CD4-positive, alpha-beta T cell (primary cell): ENCODE measurements around the gene THBS2. TPM values are rescaled to one million over a fixed set of nuclear protein-coding genes. Genes with fewer than 3 reads are reported as not detected.
"Not testable (repeated sequence)": the region's sequence is repeated elsewhere in the genome, so short reads cannot be mapped to it uniquely, and the experiment has no call there.

Experiments used
- ATAC-seq: fragments of 200-7000 bp; cut with Tn5 transposase; one replicate; pipeline ENCODE4 v1.10.0; 2022; ENCODE audit warnings: mild to moderate bottlenecking; ENCODE audit not compliant: poor library complexity
- CTCF ChIA-PET: fragments of 350-600 bp; sonication (Branson Sonifier 250); formaldehyde crosslinking; loops from one replicate; lab custom pipeline; 2021; ENCODE audit warnings: antibody characterized with exemption, inconsistent platforms; lab: Charles Lee
- POLR2A ChIA-PET: fragments of 350-600 bp; sonication (Branson Sonifier 250); formaldehyde crosslinking; loops from one replicate; lab custom pipeline; 2021; ENCODE audit warnings: antibody characterized with exemption, inconsistent platforms; lab: Charles Lee
- DNase-seq, 14 experiments: peaks; one replicate each; pipeline ENCODE4 v3.0.0-alpha.2; 2013 to 2020; ENCODE audit warnings: mixed read lengths in 2 of 14
- H3K27ac ChIP-seq, 2 donors: one replicate each; pipeline versions ENCODE4 v1.5.1 to v1.7.0; 2013; ENCODE audit warnings: low read length in 2 of 2, low read depth in 1 of 2, mild to moderate bottlenecking in 1 of 2
- H3K27me3 ChIP-seq, 2 experiments: 1 replicate in 1 of 2; 2 replicates in 1 of 2; pipeline versions ENCODE4 v1.6.1 to v1.7.0; 2013; ENCODE audit warnings: low read length in 2 of 2, control low read depth in 1 of 2, mild to moderate bottlenecking in 1 of 2, moderate library complexity in 1 of 2; ENCODE audit not compliant: insufficient read depth in 2 of 2, control insufficient read depth in 1 of 2
- H3K36me3 ChIP-seq: one replicate; pipeline ENCODE4 v1.6.1; 2013; ENCODE audit warnings: low read length, control low read depth; ENCODE audit not compliant: insufficient read depth
- H3K4me1 ChIP-seq: one replicate; pipeline ENCODE4 v1.6.1; 2013; ENCODE audit warnings: low read length, control low read depth; ENCODE audit not compliant: insufficient read depth
- H3K4me3 ChIP-seq: one replicate; pipeline ENCODE4 v1.5.1; 2013; ENCODE audit warnings: mild to moderate bottlenecking, low read length, moderate library complexity
- H3K9me3 ChIP-seq, 2 experiments: 1 replicate in 1 of 2; 2 replicates in 1 of 2; pipeline versions ENCODE4 v1.6.1 to v1.7.0; 2013; ENCODE audit warnings: low read length in 2 of 2, mild to moderate bottlenecking in 2 of 2, control low read depth in 1 of 2, moderate library complexity in 1 of 2; ENCODE audit not compliant: control insufficient read depth in 1 of 2, insufficient read depth in 1 of 2
- H3K27ac Mint-ChIP-seq: one replicate; pipeline ENCODE4 v1.8.0; 2020; ENCODE audit warnings: mixed read lengths
- H3K27me3 Mint-ChIP-seq: one replicate; pipeline ENCODE4 v1.8.0; 2021; ENCODE audit warnings: mixed read lengths
- H3K36me3 Mint-ChIP-seq: one replicate; pipeline ENCODE4 v1.8.0; 2021; ENCODE audit warnings: low read depth, mixed read lengths
- H3K4me1 Mint-ChIP-seq: one replicate; pipeline ENCODE4 v1.8.0; 2021; ENCODE audit warnings: low read depth, mixed read lengths
- H3K4me3 Mint-ChIP-seq: one replicate; pipeline ENCODE4 v1.8.0; 2020; ENCODE audit warnings: mild to moderate bottlenecking, mixed read lengths
- H3K9me3 Mint-ChIP-seq: one replicate; pipeline ENCODE4 v1.8.0; 2020; ENCODE audit warnings: mixed read lengths
- CTCF ChIP-seq: fragments of 200-600 bp; IDR thresholded peaks from one replicate; pipeline ENCODE4 v1.8.0; 2022; ENCODE audit warnings: antibody characterized with exemption, mild to moderate bottlenecking
- intact Hi-C, 2 experiments: fragments of 100-400 bp; cut with DNase I in 1 of 2; cut with micrococcal nuclease in 1 of 2; formaldehyde crosslinking; loops; one replicate each; pipeline versions ENCODE4 v1.15.1 to v1.9.0; 2023 to 2025; cut with DNase I, micrococcal nuclease
- total RNA-seq, 174 experiments: library from RNA in 2 of 174; stranded (reverse) in 2 of 174; gene quantifications; one replicate each; pipeline ENCODE4 v1.2.3 and lab custom pipeline; 2021 to 2026

The THBS2 gene
- total RNA-seq, 2 experiments from 2014 or later = not detected

- H3K27ac Mint-ChIP-seq = no peak overlapping the region
- ATAC-seq = no peak
- Histone ChIP-seq H3K4me1 (no peaks in the 10 kb centered on the region), H3K27ac (no peak overlapping the region), H3K27me3 (peaks cover 0 to 6% of the 10 kb centered on the region in 2 experiments), H3K9me3 (no peaks in the 10 kb centered on the region), H3K4me3 (no peak overlapping the region), H3K36me3 (no peaks in the 10 kb centered on the region)
- peaks cover 31% of the 10 kb centered on the region for H3K27me3 Mint-ChIP-seq
- peaks cover 2% of the 10 kb centered on the region for H3K9me3 Mint-ChIP-seq
- no peaks in the 10 kb centered on the region for H3K36me3 Mint-ChIP-seq
- ChIA-PET CTCF (no interaction called here), POLR2A (no interaction called here)
- H3K4me1 Mint-ChIP-seq = no peaks in the 10 kb centered on the region
- no peak overlapping the region for H3K4me3 Mint-ChIP-seq
- TF ChIP-seq CTCF = no peak
- intact Hi-C loops = no loop called here
- DNase-seq = no peak
Measured at GRCh38 chr6:169300916-169301315, 47.3 kb upstream of the THBS2 start.

- H3K27ac Mint-ChIP-seq, CTCF ChIA-PET, POLR2A ChIA-PET, H3K4me1 ChIP-seq, H3K27ac ChIP-seq, H3K27me3 ChIP-seq, H3K9me3 Mint-ChIP-seq, DNase-seq, intact Hi-C loops, H3K9me3 ChIP-seq, H3K4me3 ChIP-seq, H3K36me3 ChIP-seq, ATAC-seq, H3K4me1 Mint-ChIP-seq, H3K4me3 Mint-ChIP-seq, H3K36me3 Mint-ChIP-seq: not testable (repeated sequence)
- peaks cover 26% of the 10 kb centered on the region for H3K27me3 Mint-ChIP-seq
Measured at GRCh38 chr6:169298626-169299025, 45.0 kb upstream of the THBS2 start.

DNA sequence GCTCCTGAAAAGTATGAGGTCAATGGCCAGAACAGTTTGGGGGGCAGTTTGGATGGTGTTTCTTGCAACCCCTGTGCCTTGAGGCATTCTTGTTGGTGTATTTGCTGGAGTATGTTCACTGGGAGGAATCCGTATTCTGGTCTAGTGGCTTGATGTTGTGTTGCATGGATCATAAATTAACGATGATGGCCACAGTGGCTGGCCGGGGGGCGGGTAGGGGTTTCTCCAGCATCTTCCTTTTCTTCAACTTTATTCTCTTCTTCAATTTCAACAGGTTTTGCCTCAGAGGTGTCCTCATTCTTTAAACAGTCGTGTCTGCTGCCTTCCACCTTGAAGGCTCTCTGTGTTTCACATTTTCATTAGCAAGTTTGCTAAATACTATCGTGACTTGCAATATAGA is 43.0 kb upstream of the THBS2 start:
- intact Hi-C loops = no loop called here
- DNase-seq (no peak), ATAC-seq (no peak)
- no peak overlapping the region for H3K4me3 Mint-ChIP-seq
- H3K36me3 Mint-ChIP-seq = no peaks in the 10 kb centered on the region
- ChIA-PET CTCF (no interaction called here), POLR2A (no interaction called here)
- no peak overlapping the region for H3K27ac ChIP-seq
- no peak overlapping the region for H3K4me3 ChIP-seq
- H3K36me3 ChIP-seq = no peaks in the 10 kb centered on the region
- peaks cover 20% of the 10 kb centered on the region for H3K27me3 Mint-ChIP-seq
- no peaks in the 10 kb centered on the region for H3K4me1 ChIP-seq
- H3K27ac Mint-ChIP-seq = no peak overlapping the region
- no peaks in the 10 kb centered on the region for H3K9me3 ChIP-seq
- no peaks in the 10 kb centered on the region for H3K9me3 Mint-ChIP-seq
- H3K27me3 ChIP-seq = peaks cover 0 to 8% of the 10 kb centered on the region in 2 experiments
- no peaks in the 10 kb centered on the region for H3K4me1 Mint-ChIP-seq
- TF ChIP-seq CTCF = no peak

DNA sequence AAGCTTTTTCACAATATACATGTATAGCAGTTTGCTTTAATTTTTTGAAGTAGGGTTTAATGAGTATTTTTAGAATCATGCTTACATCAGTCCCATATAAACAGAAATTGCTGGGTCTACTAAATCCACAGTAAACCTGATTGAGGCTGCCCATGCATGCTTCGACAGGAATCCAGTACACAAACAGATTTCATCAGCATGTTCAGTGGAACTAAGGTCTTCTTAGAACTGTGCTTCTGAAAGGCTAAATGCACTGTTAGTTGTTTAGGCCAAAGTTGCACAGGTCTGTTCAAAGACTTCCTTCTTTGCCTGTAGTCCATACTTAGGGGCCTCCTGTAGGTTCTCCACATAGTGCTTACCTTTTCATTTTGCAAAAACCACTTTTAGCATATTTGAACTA is 42.5 kb upstream of the THBS2 start:
- no peaks in the 10 kb centered on the region for H3K9me3 ChIP-seq
- DNase-seq (no peak), ATAC-seq (no peak)
- H3K4me1 ChIP-seq = no peaks in the 10 kb centered on the region
- H3K27me3 ChIP-seq = peaks cover 0 to 8% of the 10 kb centered on the region in 2 experiments
- intact Hi-C loops = no loop called here
- no peaks in the 10 kb centered on the region for H3K36me3 ChIP-seq
- CTCF ChIA-PET = no interaction called here
- Mint-ChIP-seq H3K9me3 (no peaks in the 10 kb centered on the region), H3K27me3 (peaks cover 24% of the 10 kb centered on the region), H3K36me3 (no peaks in the 10 kb centered on the region), H3K27ac (no peak overlapping the region), H3K4me3 (no peak overlapping the region), H3K4me1 (no peaks in the 10 kb centered on the region)
- POLR2A ChIA-PET = no interaction called here
- no peak for TF ChIP-seq CTCF
- no peak overlapping the region for H3K27ac ChIP-seq
- no peak overlapping the region for H3K4me3 ChIP-seq
